Transverse colon (tissue), 4 donors: ENCODE data around the gene SERPINB1. TPM values are rescaled to one million over a fixed set of nuclear protein-coding genes. Genes with fewer than 3 reads are reported as not detected.

Experiments used
- DNase-seq: peaks from one replicate; pipeline ENCODE4 v3.0.0-alpha.2; 2019
- H3K27ac ChIP-seq, 4 donors: fragments of 200-600 bp; sonication (generic); 2 replicates each; pipeline ENCODE4 v1.5.1; 2016 to 2018; ENCODE audit warnings: inconsistent platforms in 4 of 4
- H3K27me3 ChIP-seq: fragments of 200-600 bp; sonication (generic); 2 replicates; pipeline ENCODE4 v1.5.1; 2017; ENCODE audit warnings: inconsistent platforms
- H3K36me3 ChIP-seq, 4 donors: fragments of 200-600 bp; sonication (generic); 2 replicates each; pipeline ENCODE4 v1.5.1; 2017 to 2019; ENCODE audit warnings: inconsistent platforms in 4 of 4
- H3K4me1 ChIP-seq, 4 donors: fragments of 200-600 bp; sonication (generic); 2 replicates each; pipeline ENCODE4 v1.5.1; 2017 to 2020; ENCODE audit warnings: inconsistent platforms in 4 of 4
- H3K4me3 ChIP-seq, 4 donors: fragments of 200-600 bp; sonication (generic); 1 replicate in 1 of 4; 2 replicates in 3 of 4; pipeline versions ENCODE4 v1.5.1 to v1.6.1; 2017 to 2019; ENCODE audit warnings: inconsistent platforms in 4 of 4
- H3K9me3 ChIP-seq, 2 donors: fragments of 200-600 bp; sonication (generic); 2 replicates each; pipeline ENCODE4 v1.5.1; 2017 to 2019; ENCODE audit warnings: inconsistent platforms in 2 of 2
- CTCF ChIP-seq, 5 experiments: fragments of 200-600 bp in 3 of 5; fragments of 450-650 bp in 2 of 5; sonication (generic) in 3 of 5; IDR thresholded peaks; 1 replicate in 2 of 5; 2 replicates in 3 of 5; pipeline ENCODE4 v1.5.1; 2016 to 2017; ENCODE audit warnings: antibody characterized with exemption in 5 of 5, inconsistent platforms in 3 of 5, mild to moderate bottlenecking in 2 of 5, moderate library complexity in 1 of 5
- EP300 ChIP-seq: sonication (generic); formaldehyde crosslinking; IDR thresholded peaks from one replicate; pipeline ENCODE4 v1.6.1; 2017; ENCODE audit warnings: antibody characterized with exemption, low read depth
- POLR2A ChIP-seq: fragments of 450-650 bp; IDR thresholded peaks from one replicate; pipeline ENCODE4 v1.6.1; 2016; ENCODE audit warnings: antibody characterized with exemption, mild to moderate bottlenecking, moderate library complexity
- POLR2AphosphoS5 ChIP-seq, 3 donors: sonication (generic); formaldehyde crosslinking; IDR thresholded peaks; one replicate each; pipeline ENCODE4 v1.6.1; 2016; ENCODE audit warnings: antibody characterized with exemption in 3 of 3
- WGBS, 2 donors: methylation state at CpG; one replicate each; pipeline ENCODE4 v1.1.5; 2018; ENCODE audit warnings: low coverage in 1 of 2; 5-methylcytosine and 5-hydroxymethylcytosine counted together
- in situ Hi-C, 4 donors: fragments of 200-750 bp; cut with MboI; loops; one replicate each; pipeline versions ENCODE4 v1.15.0 to v1.15.1; 2017; ENCODE audit warnings: low sequenced_read_pairs in 3 of 4, low pct_ligation_motif_present in 1 of 4, low pct_unique_long_range_greater_than_20kb in 1 of 4
- intact Hi-C: fragments of 100-400 bp; cut with DNase I; formaldehyde crosslinking; loops from one replicate; pipeline ENCODE4 v1.15.1; 2023; ENCODE audit warnings: low total_unique reads
- total RNA-seq, 4 donors: library from RNA; depleted of rRNA; stranded (reverse); fragments of >200 nt; gene quantifications; one replicate each; pipeline ENCODE4 v1.1.0, GENCODE V29; 2016

The SERPINB1 gene
- total RNA-seq, 4 donors from 2014 or later = 22.3 to 140 (median 88.4) TPM

- Histone ChIP-seq H3K27me3 (no peaks in the 10 kb centered on the region), H3K27ac (no peak overlapping the region), H3K9me3 (no peaks in the 10 kb centered on the region), H3K4me1 (peaks cover 0 to 26% (median 2%) of the 10 kb centered on the region in 4 donors), H3K36me3 (no peaks in the 10 kb centered on the region), H3K4me3 (no peak overlapping the region)
- no peak for DNase-seq
- WGBS, 2 donors = 78 to 83% methylated on average over 1 to 3 of the region's 3 CpGs
- in situ Hi-C loops = no loop called here
- intact Hi-C loops = no loop called here
- TF ChIP-seq EP300 (no peak), CTCF (IDR thresholded peaks at IDR 0.05) (no peak), POLR2A (no peak), POLR2AphosphoS5 (IDR thresholded peaks at IDR 0.05) (no peak)
These were observed 35.0 kb downstream of the SERPINB1 start for GRCh38 chr6:2806644-2807043.

- H3K27me3 ChIP-seq = no peaks in the 10 kb centered on the region
- no peak overlapping the region for H3K4me3 ChIP-seq
- H3K27ac ChIP-seq = no peak overlapping the region
- peaks cover 0 to 15% (median 0%) of the 10 kb centered on the region in 4 donors for H3K4me1 ChIP-seq
- intact Hi-C loops = no loop called here
- no peak for TF ChIP-seq POLR2A
- TF ChIP-seq POLR2AphosphoS5 (IDR thresholded peaks at IDR 0.05) = no peak
- no peak for TF ChIP-seq CTCF (IDR thresholded peaks at IDR 0.05)
- no peak for TF ChIP-seq EP300
- no peaks in the 10 kb centered on the region for H3K9me3 ChIP-seq
- no peaks in the 10 kb centered on the region for H3K36me3 ChIP-seq
- in situ Hi-C loops = no loop called here
- DNase-seq = no peak
- WGBS, 2 donors = 97 to 100% methylated on average over 2 to 14 of the region's 14 CpGs
These were observed 36.6 kb downstream of the SERPINB1 start for GRCh38 chr6:2805031-2805430.

- peaks cover 0 to 10% (median 0%) of the 10 kb centered on the region in 4 donors for H3K4me1 ChIP-seq
- no peak overlapping the region for H3K27ac ChIP-seq
- no peaks in the 10 kb centered on the region for H3K9me3 ChIP-seq
- H3K36me3 ChIP-seq = no peaks in the 10 kb centered on the region
- no peak overlapping the region for H3K4me3 ChIP-seq
- WGBS, 2 donors = 77 to 95% methylated on average over 5 to 6 of the region's 6 CpGs
- H3K27me3 ChIP-seq = no peaks in the 10 kb centered on the region
- TF ChIP-seq POLR2AphosphoS5 (IDR thresholded peaks at IDR 0.05) (no peak), EP300 (no peak)
- no peak for DNase-seq
- in situ Hi-C loops (no loop called here), intact Hi-C loops (no loop called here)
These were observed 37.1 kb downstream of the SERPINB1 start for GRCh38 chr6:2804516-2804915.

GRCh38 chr6:2803731-2804429 is 37.8 kb downstream of the SERPINB1 start:
- intact Hi-C loops (no loop called here), in situ Hi-C loops (no loop called here)
- Histone ChIP-seq H3K27ac (no peak overlapping the region), H3K4me1 (peaks cover 0 to 4% (median 0%) of the 10 kb centered on the region in 4 donors), H3K27me3 (no peaks in the 10 kb centered on the region), H3K4me3 (no peak overlapping the region), H3K36me3 (no peaks in the 10 kb centered on the region), H3K9me3 (no peaks in the 10 kb centered on the region)
- 85% methylated on average over 7 of the region's 7 CpGs; no CpG with 5 or more reads in 1 of the 2 donors for WGBS, 2 donors
- TF ChIP-seq POLR2A = no peak
- no peak for TF ChIP-seq EP300
- no peak for TF ChIP-seq CTCF (IDR thresholded peaks at IDR 0.05)
- TF ChIP-seq POLR2AphosphoS5 (IDR thresholded peaks at IDR 0.05) = no peak
- DNase-seq = no peak
